HCT116 (cell line): Measurements from ENCODE around the gene KCNH3.

ENCODE experiments used
- CEBPB ChIP-seq: IDR thresholded peaks from 2 replicates; pipeline ENCODE4 v1.6.1; 2012; ENCODE audit warnings: low read depth
- EZH2 ChIP-seq: fragments of 200-600 bp; sonication (generic); IDR thresholded peaks from 2 replicates; pipeline ENCODE4 v1.6.1; 2017; ENCODE audit warnings: antibody characterized with exemption, mixed run types
- POLR2A ChIP-seq: IDR thresholded peaks from 2 replicates; pipeline ENCODE4 v1.7.0; 2011; ENCODE audit warnings: borderline replicate concordance; ENCODE audit not compliant: insufficient read depth, insufficient read length; ENCODE audit errors: extremely low read depth
- POLR2AphosphoS5 ChIP-seq: IDR thresholded peaks from 2 replicates; pipeline ENCODE4 v1.6.1; 2011; ENCODE audit warnings: mild to moderate bottlenecking, low read depth, low read length, moderate library complexity
- RAD21 ChIP-seq: IDR thresholded peaks from 2 replicates; pipeline ENCODE4 v1.6.1; 2012; ENCODE audit warnings: low read depth, mild to moderate bottlenecking
- ZFX ChIP-seq: fragments of 450-650 bp; IDR thresholded peaks from 2 replicates; pipeline ENCODE4 v1.6.1; 2017
- TF ChIP-seq, protein P1 (sequence below), 3 experiments: fragments of 200-600 bp in 1 of 3; sonication (generic) in 1 of 3; IDR thresholded peaks in 2 of 3; conservative IDR thresholded peaks in 1 of 3; 2 replicates each; pipeline ENCODE4 v1.5.1; 2012 to 2017; ENCODE audit warnings: low read depth in 2 of 3, low read length in 2 of 3, antibody characterized with exemption in 1 of 3, borderline replicate concordance in 1 of 3, control low read depth in 1 of 3, mild to moderate bottlenecking in 1 of 3, mixed read lengths in 1 of 3, mixed run types in 1 of 3, moderate library complexity in 1 of 3; ENCODE audit not compliant: insufficient read depth in 1 of 3

DNA sequence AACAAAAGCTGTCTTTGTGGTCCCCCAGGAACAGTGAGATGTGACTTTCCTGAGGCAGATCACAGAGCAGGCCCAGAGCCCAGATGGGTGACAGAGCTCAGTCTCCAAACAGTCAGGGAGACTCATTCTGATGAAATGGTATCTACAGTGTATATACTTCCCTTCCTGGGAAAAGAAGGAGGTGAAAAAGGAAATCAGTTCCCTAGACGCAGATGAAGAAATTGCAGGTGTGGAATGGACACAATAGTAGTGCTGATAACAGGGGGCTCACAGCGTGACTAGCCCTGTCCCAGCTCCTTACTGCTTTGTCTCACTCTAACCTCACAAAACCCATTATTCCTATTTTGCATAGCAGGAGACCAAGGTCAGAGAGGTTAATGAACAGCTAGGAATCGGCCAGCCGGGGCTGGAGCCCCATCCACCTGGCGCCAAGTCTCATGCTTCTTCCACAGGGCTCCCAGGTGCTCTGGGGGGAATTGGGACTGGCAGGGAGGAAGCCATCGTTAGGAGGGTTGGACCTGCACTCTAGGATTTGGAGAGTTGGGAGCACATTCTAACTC lies 11.9 kb downstream of the KCNH3 start:
- TF ChIP-seq POLR2AphosphoS5: no peak
- TF ChIP-seq EZH2: no peak
- no peak for TF ChIP-seq CEBPB
- TF ChIP-seq, protein P1, sequence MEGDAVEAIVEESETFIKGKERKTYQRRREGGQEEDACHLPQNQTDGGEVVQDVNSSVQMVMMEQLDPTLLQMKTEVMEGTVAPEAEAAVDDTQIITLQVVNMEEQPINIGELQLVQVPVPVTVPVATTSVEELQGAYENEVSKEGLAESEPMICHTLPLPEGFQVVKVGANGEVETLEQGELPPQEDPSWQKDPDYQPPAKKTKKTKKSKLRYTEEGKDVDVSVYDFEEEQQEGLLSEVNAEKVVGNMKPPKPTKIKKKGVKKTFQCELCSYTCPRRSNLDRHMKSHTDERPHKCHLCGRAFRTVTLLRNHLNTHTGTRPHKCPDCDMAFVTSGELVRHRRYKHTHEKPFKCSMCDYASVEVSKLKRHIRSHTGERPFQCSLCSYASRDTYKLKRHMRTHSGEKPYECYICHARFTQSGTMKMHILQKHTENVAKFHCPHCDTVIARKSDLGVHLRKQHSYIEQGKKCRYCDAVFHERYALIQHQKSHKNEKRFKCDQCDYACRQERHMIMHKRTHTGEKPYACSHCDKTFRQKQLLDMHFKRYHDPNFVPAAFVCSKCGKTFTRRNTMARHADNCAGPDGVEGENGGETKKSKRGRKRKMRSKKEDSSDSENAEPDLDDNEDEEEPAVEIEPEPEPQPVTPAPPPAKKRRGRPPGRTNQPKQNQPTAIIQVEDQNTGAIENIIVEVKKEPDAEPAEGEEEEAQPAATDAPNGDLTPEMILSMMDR (IDR thresholded peaks at IDR 0.05 in 2 of 3, conservative IDR thresholded peaks at IDR 0.05 in 1 of 3; ENCODE audit: borderline replicate concordance in 1 of 3, insufficient read depth in 1 of 3, low read depth in 2 of 3, low read length in 2 of 3): no peak
- TF ChIP-seq RAD21: no peak
- TF ChIP-seq ZFX: no peak
- TF ChIP-seq POLR2A: no peak
